SK-N-SH (cell line): ENCODE results near the gene ARHGAP10. TPM values are rescaled to one million over a fixed set of nuclear protein-coding genes. Genes with fewer than 3 reads are reported as not detected.

Source experiments
- CTCF ChIA-PET: fragments of 300-600, 350-600 bp; formaldehyde crosslinking; extraction: SDS; loops from one replicate; lab custom pipeline; 2021; lab: Yijun Ruan, JAX
- POLR2A ChIA-PET: fragments of 350-600 bp; sonication (Branson Sonifier 250); formaldehyde crosslinking; extraction: SDS; loops from one replicate; lab custom pipeline; 2020; ENCODE audit warnings: antibody characterized with exemption, inconsistent platforms; lab: Yijun Ruan, JAX
- DNase-seq: peaks from one replicate; pipeline ENCODE4 v3.0.0; 2012
- H2AFZ ChIP-seq: fragments of 200-600 bp; sonication (generic); 2 replicates; pipeline ENCODE4 v1.8.1; 2016; ENCODE audit warnings: antibody characterized with exemption, mild to moderate bottlenecking, low read depth
- H3F3A ChIP-seq: fragments of 200-600 bp; sonication (generic); replicated peaks from 2 replicates; pipeline ENCODE3; 2016; ENCODE audit warnings: antibody characterized with exemption, mild to moderate bottlenecking; ENCODE audit not compliant: insufficient read depth
- H3K27ac ChIP-seq, 2 experiments: fragments of 200-500 bp in 1 of 2; fragments of 200-600 bp in 1 of 2; sonication (Bioruptor generic) in 1 of 2; sonication (generic), shearing (Covaris generic) in 1 of 2; 2 replicates each; pipeline versions ENCODE4 v1.5.1 to v1.6.1; 2014 to 2016; ENCODE audit warnings: low read depth in 2 of 2, inconsistent platforms in 1 of 2, low read length in 1 of 2, mild to moderate bottlenecking in 1 of 2, mixed read lengths in 1 of 2
- H3K27me3 ChIP-seq: fragments of 200-600 bp; sonication (generic), shearing (Covaris generic); 2 replicates; pipeline ENCODE4 v1.6.1; 2016; ENCODE audit warnings: mixed run types; ENCODE audit not compliant: insufficient read depth
- H3K36me3 ChIP-seq, 2 experiments: fragments of 200-500 bp in 1 of 2; fragments of 200-600 bp in 1 of 2; sonication (Bioruptor generic) in 1 of 2; sonication (generic) in 1 of 2; replicated peaks in 1 of 2; 2 replicates each; pipeline versions ENCODE3 to v1.5.1; 2014 to 2016; ENCODE audit warnings: low read length in 1 of 2, mild to moderate bottlenecking in 1 of 2; ENCODE audit not compliant: insufficient read depth in 2 of 2, control insufficient read depth in 1 of 2
- H3K4me1 ChIP-seq, 2 experiments: fragments of 200-500 bp in 1 of 2; fragments of 200-600 bp in 1 of 2; sonication (Bioruptor generic) in 1 of 2; sonication (generic), shearing (Covaris generic) in 1 of 2; 2 replicates each; pipeline versions ENCODE4 v1.5.1 to v1.6.1; 2014 to 2016; ENCODE audit warnings: low read depth in 1 of 2, low read length in 1 of 2, mixed run types in 1 of 2; ENCODE audit not compliant: insufficient read depth in 2 of 2, control insufficient read depth in 1 of 2
- H3K4me2 ChIP-seq: fragments of 200-600 bp; sonication (generic), shearing (Covaris generic); 2 replicates; pipeline ENCODE4 v1.6.1; 2017; ENCODE audit warnings: mixed run types
- H3K4me3 ChIP-seq, 2 experiments: fragments of 200-500 bp in 1 of 2; fragments of 200-600 bp in 1 of 2; sonication (Bioruptor generic) in 1 of 2; sonication (generic), shearing (Covaris generic) in 1 of 2; 2 replicates each; pipeline versions ENCODE4 v1.5.1 to v1.8.1; 2014 to 2016; ENCODE audit warnings: low read depth in 2 of 2, inconsistent platforms in 1 of 2, low read length in 1 of 2, mild to moderate bottlenecking in 1 of 2, mixed read lengths in 1 of 2, moderate library complexity in 1 of 2
- H3K79me2 ChIP-seq: fragments of 200-600 bp; sonication (generic); 2 replicates; pipeline ENCODE4 v1.8.1; 2017; ENCODE audit warnings: mild to moderate bottlenecking; ENCODE audit not compliant: insufficient read depth
- H3K9ac ChIP-seq: fragments of 200-600 bp; sonication (generic); 2 replicates; pipeline ENCODE4 v1.6.1; 2017; ENCODE audit warnings: mixed run types
- H3K9me2 ChIP-seq: fragments of 200-600 bp; sonication (generic); 2 replicates; pipeline ENCODE4 v1.6.1; 2017; ENCODE audit warnings: mixed run types
- H3K9me3 ChIP-seq: fragments of 200-600 bp; sonication (generic); 2 replicates; pipeline ENCODE4 v1.6.1; 2017; ENCODE audit warnings: mixed run types, mild to moderate bottlenecking, moderate library complexity
- H4K20me1 ChIP-seq: fragments of 200-600 bp; sonication (generic); 2 replicates; pipeline ENCODE4 v1.6.1; 2017; ENCODE audit warnings: mild to moderate bottlenecking, mixed run types; ENCODE audit not compliant: insufficient read depth
- CHD2 ChIP-seq: fragments of 150-350 bp; IDR thresholded peaks from 2 replicates; pipeline ENCODE4 v1.6.1; 2018; ENCODE audit warnings: low read length; ENCODE audit not compliant: partially characterized antibody
- CTCF ChIP-seq: fragments of 200-600 bp; sonication (generic); IDR thresholded peaks from 2 replicates; pipeline ENCODE4 v1.6.1; 2017; ENCODE audit warnings: antibody characterized with exemption, mild to moderate bottlenecking, moderate library complexity
- ELF1 ChIP-seq: IDR thresholded peaks from 2 replicates; pipeline ENCODE4 v1.4.0; 2012
- FOXJ3 ChIP-seq: sonication (generic); formaldehyde crosslinking; IDR thresholded peaks from 2 replicates; pipeline ENCODE4 v1.5.1; 2020; ENCODE audit warnings: mild to moderate bottlenecking, missing genetic modification reagents
- FOXM1 ChIP-seq: IDR thresholded peaks from 2 replicates; pipeline ENCODE4 v1.4.0; 2012; ENCODE audit warnings: low read depth, mild to moderate bottlenecking
- GATA2 ChIP-seq: sonication (generic); formaldehyde crosslinking; IDR thresholded peaks from 2 replicates; pipeline ENCODE4 v1.5.0; 2020; ENCODE audit warnings: mild to moderate bottlenecking, missing genetic modification reagents
- JUND ChIP-seq: IDR thresholded peaks from 2 replicates; pipeline ENCODE4 v1.4.0; 2012
- MAX ChIP-seq: IDR thresholded peaks from 2 replicates; pipeline ENCODE4 v1.4.0; 2012; ENCODE audit warnings: low read depth
- MEF2A ChIP-seq: IDR thresholded peaks from 2 replicates; pipeline ENCODE4 v1.4.0; 2012; ENCODE audit warnings: low read depth, borderline replicate concordance
- MXI1 ChIP-seq: IDR thresholded peaks from 2 replicates; pipeline ENCODE4 v1.6.1; 2012; ENCODE audit warnings: mild to moderate bottlenecking, low read depth, low read length, improper control_type of control experiment
- NFIC ChIP-seq: IDR thresholded peaks from 2 replicates; pipeline ENCODE4 v1.4.0; 2012; ENCODE audit warnings: borderline replicate concordance
- NRF1 ChIP-seq: IDR thresholded peaks from 2 replicates; pipeline ENCODE4 v1.6.1; 2012; ENCODE audit warnings: low read depth, mild to moderate bottlenecking, low read length
- PBX3 ChIP-seq: IDR thresholded peaks from 2 replicates; pipeline ENCODE4; 2012
- POLR2AphosphoS5 ChIP-seq: IDR thresholded peaks from 2 replicates; pipeline ENCODE4 v1.6.1; 2012; ENCODE audit warnings: low read depth, low read length
- RAD21 ChIP-seq: IDR thresholded peaks from 2 replicates; pipeline ENCODE4 v1.6.1; 2012; ENCODE audit warnings: mild to moderate bottlenecking, low read length
- RCOR1 ChIP-seq: fragments of 150-350 bp; IDR thresholded peaks from 2 replicates; pipeline ENCODE4 v1.6.1; 2017; ENCODE audit warnings: antibody characterized with exemption, low read length
- RFX5 ChIP-seq: IDR thresholded peaks from 2 replicates; pipeline ENCODE4 v1.6.1; 2012; ENCODE audit warnings: mild to moderate bottlenecking, improper control_type of control experiment, low read length
- RXRA ChIP-seq: IDR thresholded peaks from 2 replicates; pipeline ENCODE4 v1.4.0; 2012; ENCODE audit warnings: low read depth, mild to moderate bottlenecking, borderline replicate concordance
- SIN3A ChIP-seq: IDR thresholded peaks from 2 replicates; pipeline ENCODE4 v1.6.1; 2012; ENCODE audit warnings: low read depth, mild to moderate bottlenecking, low read length, moderate library complexity, borderline replicate concordance
- SMC3 ChIP-seq: IDR thresholded peaks from 2 replicates; pipeline ENCODE4 v1.6.1; 2012; ENCODE audit warnings: low read depth, low read length, improper control_type of control experiment
- USF1 ChIP-seq: IDR thresholded peaks from 2 replicates; pipeline ENCODE4 v1.4.0; 2012; ENCODE audit warnings: low read depth, borderline replicate concordance
- WGBS: methylation state at CpG from one replicate; pipeline ENCODE4 v1.1.6; 2017; ENCODE audit warnings: low lambda C conversion rate; 5-methylcytosine and 5-hydroxymethylcytosine counted together
- polyA plus RNA-seq, 3 experiments: library from polyadenylated mRNA; depleted of rRNA; stranded (reverse); fragments of >200 nt; gene quantifications; 2 replicates each; pipeline ENCODE4 v1.2.3, GENCODE V29; 2012

ARHGAP10 gene
- polyA plus RNA-seq, 1 of the 3 experiments (the other 2 are of a cell fraction): 15.1 TPM

- Histone ChIP-seq H3K9ac (no peak overlapping the region), H3K27me3 (no peaks in the 10 kb centered on the region), H4K20me1 (no peaks in the 10 kb centered on the region), H3K4me3 (peak overlapping the region in 1 of 2 experiments; percentile 48; a peak in 1 of 4 replicates), H3K36me3 (peaks cover 13 to 23% of the 10 kb centered on the region in 2 experiments), H3K9me3 (no peaks in the 10 kb centered on the region), H3K4me1 (peaks cover 12 to 30% of the 10 kb centered on the region in 2 experiments; a peak in 2 of 4 replicates), H3K9me2 (no peaks in the 10 kb centered on the region), H3K79me2 (peaks cover 13% of the 10 kb centered on the region; the same call in 1 of the 2 replicates), H3K4me2 (no peak overlapping the region), H2AFZ (no peak overlapping the region)
- POLR2A ChIA-PET: interaction anchor here (1.0 to 1.3 kb wide), 2 partner anchors 181 to 183 kb away, joined by 5 to 6 read pairs; partner anchors contain the start of gene PRMT9
- 12% methylated on average over 2 of the region's 2 CpGs for WGBS
- CTCF ChIA-PET: interaction anchor here (0.5 to 9.1 kb wide), 148 partner anchors 8 to 1398 kb away, joined by 3 to 182 read pairs (median 6); partner anchors contain the start of genes ARHGAP10, PRMT9 and TMEM184C
- peak; percentile 99 for TF ChIP-seq SMC3
- no peak for TF ChIP-seq NFIC
- TF ChIP-seq MXI1: no peak
- peak; percentile 37; the same call in 1 of the 2 replicates for TF ChIP-seq SIN3A
- peak; percentile 29; the same call in 1 of the 2 replicates for TF ChIP-seq RCOR1
- TF ChIP-seq MAX: peak; percentile 25; the same call in 1 of the 2 replicates
- peak; percentile 12 for TF ChIP-seq CHD2
- no peak for TF ChIP-seq FOXJ3 (CRISPR knock-in tag)
- TF ChIP-seq NRF1: peak; percentile 15; the same call in 1 of the 2 replicates
- no peak for TF ChIP-seq GATA2
- 0 out of 2 replicates have a peak, but pooled peaks have one; percentile 43 for TF ChIP-seq RFX5
- peak; percentile 100 for TF ChIP-seq CTCF
- TF ChIP-seq ELF1: no peak
- peak; percentile 100 for TF ChIP-seq RAD21
- no peak for TF ChIP-seq POLR2AphosphoS5
- TF ChIP-seq, all 33 proteins: peak for 9
- peak; percentile 72 for DNase-seq
- Histone ChIP-seq H3F3A (no peaks in the 10 kb centered on the region), H3K27ac (peak overlapping the region in 1 of 2 experiments; percentile 58; a peak in 1 of 4 replicates)
Observed at GRCh38 chr4:147866532-147867271, 134.8 kb downstream of the ARHGAP10 start.

- CTCF ChIA-PET: interaction anchor here (1.0 kb wide), 1 partner anchor 10 kb away, joined by 3 read pairs; no protein-coding TSS in a partner anchor
- Histone ChIP-seq H3K9ac (no peak overlapping the region), H2AFZ (no peak overlapping the region)
- no peak for TF ChIP-seq SIN3A
- no peak for TF ChIP-seq USF1
- TF ChIP-seq POLR2AphosphoS5: no peak
- TF ChIP-seq RXRA: no peak
- TF ChIP-seq RFX5: no peak
- TF ChIP-seq CTCF: no peak
- TF ChIP-seq MEF2A: no peak
- TF ChIP-seq FOXM1: no peak
- no peak for TF ChIP-seq PBX3
- no peak for TF ChIP-seq NFIC
- no peak for TF ChIP-seq JUND
Observed at GRCh38 chr4:147874109-147874508, 142.2 kb downstream of the ARHGAP10 start.

More at GRCh38 chr4:147874109-147874508, 142.2 kb downstream of the ARHGAP10 start:
- Histone ChIP-seq H3K4me1 (peaks cover 0 to 15% of the 10 kb centered on the region in 2 experiments; a peak in 2 of 4 replicates), H3F3A (no peaks in the 10 kb centered on the region), H3K4me2 (no peak overlapping the region), H3K27ac (no peak overlapping the region), H3K4me3 (no peak overlapping the region), H3K79me2 (peaks cover 5% of the 10 kb centered on the region; the same call in 1 of the 2 replicates), H3K9me2 (no peaks in the 10 kb centered on the region), H3K27me3 (no peaks in the 10 kb centered on the region), H3K9me3 (no peaks in the 10 kb centered on the region), H3K36me3 (peaks cover 11 to 29% of the 10 kb centered on the region in 2 experiments), H4K20me1 (no peaks in the 10 kb centered on the region)
- WGBS: 76% methylated on average over 5 of the region's 5 CpGs
- DNase-seq: no peak
- POLR2A ChIA-PET: interaction anchor here (0.6 kb wide), 1 partner anchor 246 kb away, joined by 3 read pairs; no protein-coding TSS in a partner anchor
